GM18870 (cell line): Measurements from ENCODE around the gene HHLA2.
"Not testable (repeated sequence)": the region's sequence is repeated elsewhere in the genome, so short reads cannot be mapped to it uniquely, and the experiment has no call there.

Experiments used
- ATAC-seq: cut with Tn5 transposase; IDR thresholded peaks from one replicate; pipeline ENCODE4 v1.9.1; 2021; ENCODE audit warnings: moderate library complexity; ENCODE audit not compliant: unreplicated experiment

Gene HHLA2, protein sequence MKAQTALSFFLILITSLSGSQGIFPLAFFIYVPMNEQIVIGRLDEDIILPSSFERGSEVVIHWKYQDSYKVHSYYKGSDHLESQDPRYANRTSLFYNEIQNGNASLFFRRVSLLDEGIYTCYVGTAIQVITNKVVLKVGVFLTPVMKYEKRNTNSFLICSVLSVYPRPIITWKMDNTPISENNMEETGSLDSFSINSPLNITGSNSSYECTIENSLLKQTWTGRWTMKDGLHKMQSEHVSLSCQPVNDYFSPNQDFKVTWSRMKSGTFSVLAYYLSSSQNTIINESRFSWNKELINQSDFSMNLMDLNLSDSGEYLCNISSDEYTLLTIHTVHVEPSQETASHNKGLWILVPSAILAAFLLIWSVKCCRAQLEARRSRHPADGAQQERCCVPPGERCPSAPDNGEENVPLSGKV

DNA sequence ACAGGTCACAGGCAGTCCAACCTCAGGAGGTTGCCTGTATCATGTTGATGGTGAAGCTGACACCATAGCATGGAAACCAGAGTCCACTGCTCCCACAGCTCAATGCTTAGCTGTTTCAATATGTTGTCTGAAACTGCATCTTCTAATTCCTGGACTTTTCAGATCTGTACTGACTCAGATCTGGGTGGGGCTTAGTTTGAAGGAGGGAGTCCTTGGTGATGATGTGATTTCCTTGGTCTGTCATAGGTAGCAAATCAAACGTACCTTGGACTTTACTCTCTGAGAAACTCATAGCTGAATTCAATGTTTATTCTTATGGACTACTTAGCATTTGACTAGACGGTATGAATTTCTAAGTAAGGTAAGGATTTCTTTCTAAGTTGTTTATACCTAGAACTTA, at the start of gene HHLA2:
Gene HHLA2 (plus strand): TSS at position 310 of the 400 bp plus-strand sequence. CDS start 55,266 bp downstream, outside the sequence.
- peak; percentile 53 for ATAC-seq

DNA sequence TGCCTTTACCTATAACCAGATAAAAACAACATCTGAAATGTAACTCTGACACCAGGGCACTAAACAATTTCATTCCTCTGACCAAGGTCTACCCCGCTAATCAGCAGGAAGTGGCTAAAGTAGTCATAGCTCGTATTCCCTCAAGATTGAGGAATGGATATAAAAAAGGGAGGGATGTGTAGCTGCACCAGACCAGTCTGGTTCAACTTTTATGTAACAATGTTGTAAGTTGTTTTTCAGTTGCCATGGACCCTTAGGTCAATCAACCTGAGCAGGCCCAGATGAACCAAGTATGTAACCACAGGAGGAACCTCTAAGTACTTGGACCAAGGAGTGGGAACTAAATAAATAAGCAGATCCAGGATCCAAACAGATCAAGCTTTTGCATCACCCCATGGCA, 45.7 kb upstream of the HHLA2 start:
- no peak for ATAC-seq

DNA sequence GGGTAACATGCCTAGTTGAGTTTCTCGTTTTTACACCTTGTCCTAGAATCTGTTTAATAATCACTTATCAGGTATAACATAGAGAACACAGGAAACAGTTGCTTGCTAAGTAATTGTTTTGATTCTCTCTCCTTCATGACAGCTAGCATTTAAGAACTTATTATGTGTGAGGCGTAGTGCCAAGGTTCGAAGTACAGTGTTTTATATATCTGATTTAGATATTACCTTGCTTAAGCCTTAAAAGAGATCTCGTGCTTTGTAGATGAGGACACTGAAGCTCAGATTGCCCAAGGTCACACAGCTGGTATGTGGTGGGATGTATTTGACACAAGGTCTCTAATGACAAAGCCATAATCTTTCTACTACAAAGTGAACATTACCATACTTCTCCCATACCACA, 45.1 kb upstream of the HHLA2 start:
- ATAC-seq: no peak

DNA sequence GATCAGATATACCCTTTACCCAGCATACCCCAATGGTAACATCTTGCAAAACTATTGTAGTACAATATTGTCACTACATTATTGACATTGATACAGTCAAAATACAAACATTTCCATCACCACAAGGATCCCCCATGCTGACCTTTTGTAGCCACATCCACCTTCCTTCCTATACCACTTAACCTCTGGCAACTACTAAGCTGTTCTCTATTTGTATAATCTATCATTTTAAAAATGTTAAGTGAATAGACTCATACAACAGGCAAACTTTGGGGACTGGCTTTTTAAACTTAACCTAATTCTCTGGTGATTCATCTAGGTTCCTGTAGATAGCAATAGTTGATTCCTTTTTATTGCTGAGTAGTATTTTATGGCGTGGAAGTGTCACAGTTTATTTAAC, 44.5 kb upstream of the HHLA2 start:
- no peak for ATAC-seq

DNA sequence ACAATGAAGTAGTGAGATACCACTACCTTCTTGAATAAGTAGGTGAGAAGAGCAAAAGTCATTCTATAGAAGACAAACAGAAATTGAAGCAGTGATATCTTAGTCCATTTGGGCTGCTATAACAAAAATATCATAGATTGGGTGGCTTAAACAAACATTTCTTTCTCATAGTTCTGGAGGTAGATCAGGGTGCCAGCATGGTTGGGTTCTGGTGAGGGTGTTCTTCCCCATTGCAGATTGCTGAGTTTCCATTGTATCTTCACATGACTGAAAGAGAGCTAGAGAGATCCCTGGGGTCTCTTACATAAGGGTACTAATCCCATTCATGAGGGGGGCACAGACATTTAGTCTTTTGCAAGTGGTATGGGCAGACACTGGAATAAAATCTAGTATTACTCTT, 41.2 kb upstream of the HHLA2 start:
- ATAC-seq: no peak

DNA sequence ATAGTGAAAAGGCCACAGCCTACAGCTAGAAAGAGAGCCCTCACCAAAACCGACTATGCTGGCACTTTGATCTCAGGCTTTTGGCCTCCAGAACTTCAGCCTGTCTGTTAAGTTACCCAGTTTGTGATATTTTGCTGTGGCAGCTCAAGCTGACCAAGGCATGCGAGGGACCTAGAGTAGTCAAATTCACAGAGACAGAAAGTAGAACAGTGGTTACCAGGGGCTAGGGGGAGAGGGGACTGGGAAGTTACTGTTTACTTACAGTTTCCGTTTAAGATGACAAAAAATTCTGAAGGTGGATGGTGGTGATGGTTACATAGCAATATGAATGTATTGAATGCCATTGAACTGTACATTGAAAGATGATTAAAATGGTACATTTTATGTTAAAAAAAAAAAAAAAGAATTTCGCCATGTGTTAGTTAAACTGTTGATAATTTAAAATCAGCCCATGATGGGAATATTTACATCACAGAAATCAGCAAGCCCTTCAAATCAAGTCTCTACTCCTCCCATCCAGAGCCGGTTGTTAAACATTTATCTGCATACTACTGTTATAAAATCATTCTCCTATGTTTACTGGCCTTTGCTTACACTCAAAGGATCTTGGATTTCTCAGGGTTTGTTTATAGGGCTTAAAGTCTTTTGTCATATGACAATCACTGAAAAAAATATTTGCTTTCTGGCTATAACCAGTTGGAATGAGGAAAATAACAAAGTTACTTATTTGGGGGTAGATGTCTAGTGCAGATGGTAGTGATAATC, 31.6 kb upstream of the HHLA2 start:
- ATAC-seq: not testable (repeated sequence)

DNA sequence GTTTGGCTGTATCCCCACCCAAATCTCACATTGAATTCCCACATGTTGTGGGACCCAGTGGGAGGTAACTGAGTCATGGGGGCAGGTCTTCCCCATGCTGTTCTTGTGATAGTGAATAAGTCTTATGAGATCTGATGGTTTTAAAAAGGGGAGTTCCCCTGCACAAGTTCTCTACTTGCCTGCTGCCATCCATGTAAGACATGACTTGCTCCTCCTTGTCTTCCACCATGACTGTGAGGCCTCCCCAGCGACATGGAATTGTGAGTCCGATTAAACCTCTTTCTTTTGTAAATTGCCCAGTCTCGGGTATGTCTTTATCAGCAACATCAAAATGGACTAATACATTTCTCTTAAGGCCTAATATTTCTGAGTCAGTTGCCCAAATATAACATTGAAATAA, 28.1 kb upstream of the HHLA2 start:
- ATAC-seq: not testable (repeated sequence)

DNA sequence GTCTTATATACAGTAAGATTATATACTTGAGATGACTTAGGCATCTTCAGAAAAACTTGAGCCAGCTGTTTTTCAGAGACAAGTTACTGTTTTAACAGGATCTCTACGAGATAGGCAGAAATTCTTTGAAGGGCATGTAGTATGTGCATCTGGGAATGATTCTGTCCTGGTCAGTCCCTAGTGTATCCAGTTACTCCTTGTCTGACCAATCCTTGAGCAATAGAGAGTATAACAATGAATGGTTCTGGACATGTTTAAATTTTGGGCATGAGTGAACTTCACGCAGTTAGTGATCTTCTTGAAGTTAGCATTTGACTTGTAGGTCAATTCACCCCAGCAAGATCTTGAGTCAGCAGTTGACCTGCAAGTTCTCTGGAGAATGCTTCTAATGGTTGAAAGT, 24.7 kb upstream of the HHLA2 start:
- ATAC-seq: no peak

DNA sequence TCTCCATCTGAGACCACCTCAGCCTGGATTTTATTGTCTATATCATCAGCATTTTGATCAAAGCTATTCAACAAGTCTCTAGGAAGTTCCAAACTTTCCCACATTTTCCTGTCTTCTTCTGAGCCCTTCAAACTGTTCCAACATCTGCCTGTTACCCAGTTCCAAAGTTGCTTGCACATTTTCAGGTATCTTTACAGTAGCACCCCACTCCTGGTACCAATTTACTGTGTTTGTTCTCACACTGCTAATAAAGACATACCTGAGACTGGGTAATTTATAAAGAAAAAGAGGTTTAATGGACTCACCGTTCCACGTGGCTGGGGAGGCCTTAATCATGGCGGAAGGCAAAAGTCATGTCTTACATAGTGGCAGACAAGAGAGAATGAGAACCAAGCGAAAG, 17.3 kb upstream of the HHLA2 start:
- not testable (repeated sequence) for ATAC-seq

DNA sequence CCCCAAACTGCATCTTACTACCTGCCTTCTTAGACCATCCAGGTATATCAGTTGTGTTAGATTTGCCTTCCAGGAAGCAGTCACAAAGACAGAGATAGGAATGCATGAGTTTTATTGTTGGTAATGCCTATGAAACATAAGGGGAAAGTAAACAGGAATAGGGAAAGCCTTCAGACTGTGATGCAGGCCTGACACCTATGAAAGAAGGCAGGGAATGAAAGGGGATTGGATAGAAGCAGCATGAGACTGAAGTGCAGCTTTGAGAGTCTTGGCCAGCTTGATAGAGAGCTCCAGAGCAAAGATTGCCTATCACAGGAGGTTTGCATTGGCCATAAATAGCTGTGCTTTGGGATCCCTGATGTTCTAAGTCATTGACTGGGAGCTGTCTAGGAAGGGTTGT, 15.9 kb upstream of the HHLA2 start:
- no peak for ATAC-seq

DNA sequence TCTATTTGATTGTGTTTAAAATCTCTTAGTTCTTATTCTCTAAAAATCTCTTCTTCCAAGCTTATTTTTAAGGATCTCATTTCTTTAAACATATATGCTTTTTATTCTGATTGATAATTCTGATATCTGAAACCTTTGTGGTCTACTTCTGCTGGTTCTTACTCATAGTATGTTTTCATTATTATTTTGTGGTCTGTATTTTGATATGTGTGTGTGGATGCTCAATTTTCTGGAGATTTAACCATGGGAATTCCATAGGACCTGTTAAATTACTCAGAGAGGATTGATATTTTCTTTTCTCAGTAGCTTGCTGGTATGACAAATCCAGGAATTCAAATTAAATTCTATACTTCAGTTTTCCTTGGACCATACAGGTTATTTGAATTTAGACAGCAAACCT, 14.7 kb upstream of the HHLA2 start:
- ATAC-seq: no peak

DNA sequence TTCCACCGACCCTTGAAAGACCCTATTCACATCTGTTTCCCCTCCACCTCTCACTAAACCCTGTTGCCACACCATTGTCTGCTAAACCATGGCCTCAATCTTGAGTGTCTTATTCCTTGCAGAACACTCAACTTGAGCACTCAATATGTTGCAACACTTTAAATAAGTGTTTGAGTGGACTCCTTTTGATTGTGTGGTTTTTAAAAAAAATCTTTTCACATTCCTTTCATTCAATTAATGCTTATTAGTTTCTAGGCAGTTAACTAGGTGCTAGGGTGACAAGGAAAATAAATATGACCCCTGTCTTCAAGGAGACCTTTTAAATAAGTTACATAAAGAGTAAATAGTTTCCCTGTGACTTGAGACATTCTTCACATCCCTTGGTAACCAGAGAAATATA, 13.3 kb upstream of the HHLA2 start:
- no peak for ATAC-seq

DNA sequence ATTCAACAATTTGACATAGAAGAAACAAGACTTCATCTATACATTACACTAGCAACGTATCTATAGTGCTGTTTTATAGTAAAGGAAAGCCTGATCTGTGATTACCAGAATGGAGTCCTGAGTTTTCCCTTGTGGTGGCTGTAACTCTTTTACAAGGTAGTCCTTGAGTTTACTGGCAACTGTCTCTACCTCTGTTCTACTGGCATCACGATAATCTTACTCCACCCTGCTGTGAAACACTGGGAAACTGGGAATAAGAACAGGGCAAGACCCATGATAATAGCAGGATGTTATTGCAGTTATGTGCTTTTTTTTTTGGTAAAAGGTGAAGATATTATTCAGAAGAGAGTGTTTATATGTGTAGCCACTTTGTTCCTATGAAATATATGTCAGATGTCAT, 12.4 kb upstream of the HHLA2 start:
- no peak for ATAC-seq

DNA sequence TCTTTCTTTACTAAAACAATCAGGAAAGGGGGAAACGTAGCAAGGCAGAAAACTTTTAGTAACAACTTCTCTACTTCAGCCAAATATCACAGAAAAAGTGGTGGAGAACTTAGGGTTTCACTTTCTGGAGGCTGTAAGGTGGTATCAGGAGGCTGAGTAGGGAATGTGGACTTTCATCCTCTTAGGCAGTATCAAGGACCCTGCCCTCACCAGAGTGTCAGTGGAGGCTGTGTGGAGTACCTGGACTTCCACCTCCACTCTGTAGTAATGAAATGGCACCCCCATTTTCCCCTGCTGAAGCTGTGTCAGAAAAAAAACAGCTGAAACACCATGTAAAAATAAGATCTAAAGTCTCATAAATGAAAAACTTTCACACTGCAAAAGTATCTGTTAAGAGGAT, 11.2 kb upstream of the HHLA2 start:
- ATAC-seq: no peak

DNA sequence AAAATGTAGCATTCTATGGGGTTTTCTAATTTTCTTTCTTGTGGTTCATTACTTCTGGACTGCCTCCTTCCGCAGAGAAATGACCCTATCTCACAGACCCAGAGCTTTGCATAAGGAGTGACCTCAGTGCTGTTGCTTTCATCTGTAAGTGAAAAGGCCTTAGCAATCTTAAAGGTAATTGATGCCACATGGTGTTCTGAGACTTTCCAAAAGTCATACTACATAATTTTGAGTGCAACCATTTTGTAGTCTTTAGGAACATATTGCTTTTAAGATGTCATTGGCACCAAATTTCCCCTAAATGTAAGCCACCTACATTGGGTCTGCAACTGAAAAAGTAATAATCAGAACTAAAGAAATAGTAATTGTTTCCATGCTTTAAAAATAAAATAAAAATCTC, 9.2 kb upstream of the HHLA2 start:
- peak; percentile 55 for ATAC-seq

DNA sequence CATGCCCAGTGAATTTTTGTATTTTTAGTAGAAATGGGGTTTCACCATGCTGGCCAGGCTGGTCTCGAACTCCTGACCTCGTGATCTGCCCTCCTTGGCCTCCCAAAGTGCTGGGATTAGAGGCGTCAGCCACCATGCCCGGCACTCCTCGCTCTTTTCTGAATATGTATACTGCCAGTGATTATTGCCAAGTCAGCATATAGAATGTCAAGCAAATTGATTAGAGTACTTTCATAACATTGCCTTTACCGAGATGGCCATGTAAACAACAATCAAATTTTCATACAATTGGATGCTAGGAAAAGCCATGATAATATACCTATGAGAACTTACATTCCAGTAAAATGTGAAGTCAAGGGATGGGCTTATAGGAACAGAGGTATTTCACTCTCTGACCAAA, 8.2 kb upstream of the HHLA2 start:
- not testable (repeated sequence) for ATAC-seq

DNA sequence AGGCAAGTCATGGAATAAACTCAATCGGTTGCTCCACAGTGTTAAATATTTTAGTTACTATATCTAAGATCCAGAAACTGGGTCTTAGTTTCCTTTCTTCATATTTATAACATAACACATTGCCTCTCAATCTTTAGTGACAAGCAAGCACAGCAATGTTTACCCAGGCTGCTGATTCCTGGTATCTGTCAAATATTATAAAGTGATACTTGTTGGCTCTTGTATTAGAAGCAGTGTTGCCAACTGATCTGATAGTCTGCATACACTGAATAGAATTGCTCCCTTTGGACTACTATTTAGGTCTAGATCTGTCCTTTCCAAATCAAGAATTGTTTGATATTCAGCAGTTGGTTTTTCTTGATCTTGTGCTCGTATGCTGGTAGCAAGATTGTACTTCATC, 7.2 kb upstream of the HHLA2 start:
- ATAC-seq: no peak

DNA sequence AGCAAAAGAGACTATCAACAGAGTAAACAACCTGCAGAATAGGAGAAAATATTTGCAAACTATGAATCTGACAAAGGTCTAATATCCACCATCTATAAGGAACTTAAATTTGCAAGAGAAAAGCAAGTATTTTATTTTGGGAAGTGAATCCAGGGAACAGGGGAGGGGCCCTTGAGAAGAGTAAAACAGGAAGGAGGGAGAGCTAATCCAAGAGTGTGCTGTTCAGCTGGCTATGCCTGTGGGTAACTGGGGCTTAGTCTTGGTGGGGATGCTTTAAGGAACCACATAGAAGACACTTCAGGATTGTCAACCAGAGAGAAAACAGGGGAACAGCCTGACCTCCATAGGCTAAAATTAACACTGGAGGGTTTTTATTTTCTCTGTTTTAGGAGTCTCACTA, 3.9 kb upstream of the HHLA2 start:
- no peak for ATAC-seq

DNA sequence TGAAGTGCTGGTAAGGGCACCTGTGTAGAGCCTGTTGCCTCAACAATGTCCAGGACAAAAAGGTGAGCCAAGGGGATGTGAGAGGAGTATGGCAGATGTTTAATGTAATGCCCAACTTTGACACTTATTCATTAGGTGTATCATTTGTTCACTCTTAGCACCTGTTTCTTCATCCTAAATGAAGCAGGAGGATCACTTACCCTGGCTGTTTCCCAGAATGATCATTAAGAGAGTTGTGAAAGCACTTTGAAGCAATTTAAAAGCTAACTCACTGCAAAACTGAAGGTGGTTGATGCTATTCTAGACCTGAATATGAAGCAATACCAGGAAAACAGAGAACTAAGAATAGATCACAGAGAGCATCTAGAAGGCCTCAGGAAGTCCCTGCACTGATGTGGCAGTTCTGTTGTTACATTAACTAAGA, 3.4 kb upstream of the HHLA2 start:
- peak; percentile 73 for ATAC-seq

DNA sequence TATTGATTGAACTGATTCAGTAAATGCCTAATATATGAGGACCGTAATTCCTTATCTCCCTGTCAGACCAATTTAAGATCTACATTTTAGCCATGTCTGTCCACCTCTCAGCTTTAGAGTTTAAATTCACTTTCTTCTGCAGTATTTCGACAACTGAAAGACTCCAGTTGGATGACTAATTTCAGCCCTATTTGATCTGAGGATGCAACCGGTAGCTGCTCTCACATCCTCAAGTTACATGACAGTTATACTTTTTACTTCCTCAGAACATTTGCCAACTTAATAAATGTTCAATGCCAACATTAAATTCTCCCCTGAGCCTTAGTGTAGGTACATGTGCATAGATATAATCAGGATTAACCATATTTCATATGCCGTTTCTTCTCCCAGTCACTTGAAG, 2.5 kb upstream of the HHLA2 start:
- peak; percentile 57 for ATAC-seq

DNA sequence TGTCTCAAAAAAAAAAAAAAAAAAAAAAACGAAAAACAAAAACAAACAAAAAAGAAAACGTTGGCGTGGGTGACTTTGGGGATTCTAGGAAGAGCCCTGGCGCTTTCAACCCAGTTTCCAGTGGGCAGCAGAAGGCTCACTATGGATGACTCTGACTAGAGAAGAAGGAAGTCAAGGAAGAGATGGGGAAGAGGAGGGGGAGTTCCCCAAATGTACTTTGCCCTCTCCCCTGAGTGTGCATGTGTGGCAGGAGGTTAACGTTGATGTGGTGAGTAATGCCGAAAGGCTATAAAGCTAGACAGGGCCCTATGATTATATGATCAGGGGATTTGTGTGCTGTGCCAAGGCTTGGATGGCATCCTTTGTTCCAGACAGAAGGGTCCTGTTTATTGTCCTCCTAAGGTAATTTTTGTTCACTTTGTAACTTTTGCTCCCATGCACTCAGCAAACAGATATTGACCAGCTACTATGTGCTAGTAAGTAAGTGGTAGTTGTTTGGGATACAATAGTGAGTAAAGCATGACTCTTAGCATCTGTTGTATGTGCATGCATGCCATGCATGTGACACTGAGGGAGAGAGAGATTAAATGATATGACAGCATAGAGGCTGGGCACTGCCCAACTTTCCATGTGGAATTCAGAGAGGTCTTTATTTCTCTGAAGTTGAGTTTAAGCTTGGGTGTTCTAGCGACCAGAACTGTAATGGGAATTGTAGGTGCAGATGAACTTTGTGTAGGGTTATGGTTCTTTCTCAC, 750 bp upstream of the HHLA2 start:
- no peak for ATAC-seq

DNA sequence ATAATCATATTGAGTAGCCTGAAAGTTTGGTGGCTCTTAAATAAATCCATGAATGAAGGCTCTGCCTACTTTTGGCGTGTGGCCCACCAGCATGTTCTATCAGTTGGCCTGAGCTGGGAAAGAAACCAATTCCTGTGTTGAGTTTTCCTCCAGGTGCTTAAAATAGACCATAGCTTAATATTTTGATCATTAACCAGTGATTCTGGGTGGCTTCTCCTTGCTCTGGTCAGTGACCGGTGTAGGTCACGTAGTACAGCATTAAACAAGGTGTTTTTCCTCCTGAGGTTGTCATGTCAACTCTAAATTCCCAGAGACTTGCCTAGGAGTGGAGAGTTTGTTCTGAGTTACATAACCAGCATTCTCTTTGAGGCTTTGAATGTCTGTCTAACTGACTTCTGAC, 1.3 kb downstream of the HHLA2 start:
- ATAC-seq: no peak
